CD14-positive monocyte (primary cell): ENCODE results near the gene DPYSL3. TPM values are rescaled to one million over a fixed set of nuclear protein-coding genes. Genes with fewer than 3 reads are reported as not detected.
A peak's percentile ranks its signal among the peaks of the same experiment; 100 is the strongest.

Source experiments
- DNase-seq, 3 donors: peaks; one replicate each; pipeline ENCODE4 v3.0.0-alpha.2; 2011 to 2022
- H2AFZ ChIP-seq: 2 replicates; pipeline ENCODE4 v1.6.0; 2012; ENCODE audit warnings: mild to moderate bottlenecking, low read depth, low read length, inconsistent platforms; ENCODE audit not compliant: insufficient read depth, poor library complexity, severe bottlenecking
- H3K27ac ChIP-seq, 2 donors: 1 replicate in 1 of 2; 2 replicates in 1 of 2; pipeline ENCODE4 v1.5.1; 2012 to 2013; ENCODE audit warnings: low read length in 2 of 2, control low read depth in 1 of 2, inconsistent platforms in 1 of 2, low read depth in 1 of 2, mild to moderate bottlenecking in 1 of 2
- H3K27me3 ChIP-seq, 2 donors: one replicate each; pipeline versions ENCODE4 v1.6.0 to v1.6.1; 2011 to 2013; ENCODE audit warnings: low read length in 2 of 2; ENCODE audit not compliant: control insufficient read depth in 2 of 2, insufficient read depth in 2 of 2
- H3K36me3 ChIP-seq, 2 donors: replicated peaks in 1 of 2; 1 replicate in 1 of 2; 2 replicates in 1 of 2; pipeline versions ENCODE4 v1.5.1 to v1.6.1; 2012 to 2013; ENCODE audit warnings: low read length in 2 of 2, control low read depth in 1 of 2, inconsistent platforms in 1 of 2, mild to moderate bottlenecking in 1 of 2; ENCODE audit not compliant: insufficient read depth in 2 of 2, control insufficient read depth in 1 of 2
- H3K4me1 ChIP-seq, 2 donors: 1 replicate in 1 of 2; 2 replicates in 1 of 2; pipeline versions ENCODE4 v1.5.1 to v1.6.1; 2012 to 2013; ENCODE audit warnings: low read length in 2 of 2, control low read depth in 1 of 2, inconsistent platforms in 1 of 2, mild to moderate bottlenecking in 1 of 2, moderate library complexity in 1 of 2; ENCODE audit not compliant: insufficient read depth in 2 of 2, control insufficient read depth in 1 of 2
- H3K4me2 ChIP-seq: replicated peaks from 2 replicates; pipeline ENCODE3; 2012; ENCODE audit warnings: low read length, moderate library complexity, mild to moderate bottlenecking; ENCODE audit not compliant: poor library complexity, severe bottlenecking; ENCODE audit errors: extremely low read depth
- H3K4me3 ChIP-seq, 3 experiments: fragments of 200-600 bp in 1 of 3; sonication (generic) in 1 of 3; replicated peaks in 1 of 3; 1 replicate in 2 of 3; 2 replicates in 1 of 3; pipeline ENCODE4 v1.5.1; 2011 to 2013; ENCODE audit warnings: low read length in 3 of 3, mild to moderate bottlenecking in 3 of 3, control low read depth in 2 of 3, low read depth in 2 of 3, inconsistent platforms in 1 of 3, moderate library complexity in 1 of 3
- H3K79me2 ChIP-seq: 2 replicates; pipeline ENCODE4 v1.6.0; 2012; ENCODE audit warnings: mild to moderate bottlenecking, control low read depth, inconsistent platforms, low read length, moderate library complexity; ENCODE audit not compliant: insufficient read depth
- H3K9ac ChIP-seq: 2 replicates; pipeline ENCODE4 v1.6.0; 2017; ENCODE audit warnings: low read length, mild to moderate bottlenecking; ENCODE audit not compliant: insufficient read depth, poor library complexity, severe bottlenecking
- H3K9me3 ChIP-seq, 2 donors: replicated peaks in 1 of 2; 1 replicate in 1 of 2; 2 replicates in 1 of 2; pipeline versions ENCODE4 v1.5.1 to v1.6.1; 2012 to 2013; ENCODE audit warnings: low read length in 2 of 2, control low read depth in 1 of 2; ENCODE audit not compliant: control insufficient read depth in 1 of 2, insufficient read depth in 1 of 2
- H4K20me1 ChIP-seq: 2 replicates; pipeline ENCODE4 v1.6.0; 2012; ENCODE audit warnings: mild to moderate bottlenecking, low read length, control low read depth, moderate library complexity; ENCODE audit not compliant: insufficient read depth
- H3K27ac Mint-ChIP-seq, 7 donors: one replicate each; pipeline ENCODE4 v1.8.0; 2020; ENCODE audit warnings: mild to moderate bottlenecking in 7 of 7, mixed read lengths in 7 of 7, moderate library complexity in 6 of 7, inconsistent platforms in 2 of 7
- H3K27me3 Mint-ChIP-seq, 3 donors: one replicate each; pipeline ENCODE4 v1.8.0; 2021 to 2022; ENCODE audit warnings: low read depth in 3 of 3, mild to moderate bottlenecking in 3 of 3, mixed read lengths in 3 of 3, moderate library complexity in 3 of 3, inconsistent platforms in 1 of 3
- H3K36me3 Mint-ChIP-seq, 2 donors: one replicate each; pipeline ENCODE4 v1.8.0; 2020; ENCODE audit warnings: mixed read lengths in 2 of 2, inconsistent platforms in 1 of 2, mild to moderate bottlenecking in 1 of 2
- H3K4me1 Mint-ChIP-seq: one replicate; pipeline ENCODE4 v1.8.0; 2020; ENCODE audit warnings: mild to moderate bottlenecking, mixed read lengths
- H3K4me3 Mint-ChIP-seq, 2 donors: one replicate each; pipeline ENCODE4 v1.8.0; 2020; ENCODE audit warnings: mild to moderate bottlenecking in 2 of 2, mixed read lengths in 2 of 2, moderate library complexity in 1 of 2
- H3K9me3 Mint-ChIP-seq, 7 donors: one replicate each; pipeline ENCODE4 v1.8.0; 2020 to 2022; ENCODE audit warnings: mixed read lengths in 7 of 7, mild to moderate bottlenecking in 6 of 7, moderate library complexity in 6 of 7, inconsistent platforms in 2 of 7
- CTCF ChIP-seq: fragments of 200-600 bp; IDR thresholded peaks from one replicate; pipeline ENCODE4 v1.8.0; 2022; ENCODE audit warnings: antibody characterized with exemption, mild to moderate bottlenecking
- WGBS: methylation state at CpG from one replicate; pipeline ENCODE4 v1.1.5; 2013; ENCODE audit warnings: missing lambda C conversion rate; ENCODE audit not compliant: insufficient coverage; 5-methylcytosine and 5-hydroxymethylcytosine counted together
- intact Hi-C, 2 donors: fragments of 100-400 bp; cut with micrococcal nuclease; formaldehyde crosslinking; loops; one replicate each; pipeline versions ENCODE4 v1.15.0 to v1.15.1; 2023
- polyA plus RNA-seq, 3 donors: library from polyadenylated mRNA; depleted of rRNA in 1 of 3; unstranded in 2 of 3; stranded (reverse) in 1 of 3; fragments of 300-500 nt in 2 of 3; fragments of >200 nt in 1 of 3; fragmentation: Illumina TruSeq in 2 of 3; gene quantifications; 1 replicate in 2 of 3; 2 replicates in 1 of 3; pipeline ENCODE4 v1.2.3, GENCODE V29; 2012 to 2021

Gene DPYSL3
- polyA plus RNA-seq, 3 donors = 0.05 TPM; not detected in 2

- Mint-ChIP-seq H3K9me3 (no peaks in the 10 kb centered on the region), H3K4me1 (no peaks in the 10 kb centered on the region), H3K27me3 (peaks cover 0 to 4% (median 0%) of the 10 kb centered on the region in 3 donors), H3K4me3 (no peak overlapping the region), H3K27ac (no peak overlapping the region), H3K36me3 (no peaks in the 10 kb centered on the region)
- Histone ChIP-seq H4K20me1 (no peaks in the 10 kb centered on the region), H3K9me3 (no peaks in the 10 kb centered on the region), H3K4me1 (no peaks in the 10 kb centered on the region), H3K27ac (no peak overlapping the region), H3K4me2 (no peak overlapping the region), H2AFZ (no peak overlapping the region), H3K79me2 (no peaks in the 10 kb centered on the region), H3K36me3 (no peaks in the 10 kb centered on the region), H3K9ac (no peak overlapping the region), H3K27me3 (no peaks in the 10 kb centered on the region), H3K4me3 (no peak overlapping the region)
- intact Hi-C loops = no loop called here
- peak; percentile 13 to 52 (median 34) for DNase-seq
- TF ChIP-seq CTCF = peak; percentile 70
- 60% methylated on average over 5 of the region's 5 CpGs for WGBS
Measured at GRCh38 chr5:147391781-147392180, 118.1 kb downstream of the DPYSL3 start.

GRCh38 chr5:147390654-147391225, 119.1 kb downstream of the DPYSL3 start:
- Histone ChIP-seq H2AFZ (no peak overlapping the region), H3K4me3 (no peak overlapping the region), H3K9me3 (no peaks in the 10 kb centered on the region), H3K4me2 (no peak overlapping the region), H3K27me3 (no peaks in the 10 kb centered on the region), H3K79me2 (no peaks in the 10 kb centered on the region), H3K9ac (no peak overlapping the region), H3K27ac (no peak overlapping the region), H4K20me1 (no peaks in the 10 kb centered on the region), H3K4me1 (no peaks in the 10 kb centered on the region), H3K36me3 (no peaks in the 10 kb centered on the region)
- no peak overlapping the region for H3K4me3 Mint-ChIP-seq
- 80% methylated on average over 1 of the region's 3 CpGs for WGBS
- no peaks in the 10 kb centered on the region for H3K4me1 Mint-ChIP-seq
- no peak for DNase-seq
- intact Hi-C loops = no loop called here
- no peaks in the 10 kb centered on the region for H3K9me3 Mint-ChIP-seq
- TF ChIP-seq CTCF = no peak
- no peaks in the 10 kb centered on the region for H3K36me3 Mint-ChIP-seq
- H3K27me3 Mint-ChIP-seq = peaks cover 0 to 2% (median 0%) of the 10 kb centered on the region in 3 donors
- H3K27ac Mint-ChIP-seq = no peak overlapping the region
